A549 (cell line): ENCODE measurements around the gene TUNAR.

Source experiments
- BHLHE40 ChIP-seq: IDR thresholded peaks from 2 replicates; pipeline ENCODE4 v1.6.1; 2012; ENCODE audit warnings: low read depth, low read length, inconsistent platforms
- CEBPB ChIP-seq, 2 experiments: fragments of >200 bp in 1 of 2; sonication (Bioruptor Twin) in 1 of 2; formaldehyde crosslinking in 1 of 2; IDR thresholded peaks; 2 replicates each; pipeline ENCODE4 v1.6.1; 2012 to 2016
- EP300 ChIP-seq, 2 experiments: fragments of >200 bp; sonication (Bioruptor Twin); formaldehyde crosslinking; IDR thresholded peaks; 2 replicates in 1 of 2; 3 replicates in 1 of 2; pipeline ENCODE4 v1.6.1; 2016 to 2017
- ESRRA ChIP-seq: fragments of 150-350 bp; IDR thresholded peaks from 2 replicates; pipeline ENCODE4 v1.6.1; 2014; ENCODE audit warnings: mild to moderate bottlenecking, low read length, borderline replicate concordance
- JUN ChIP-seq, 2 experiments: fragments of >200 bp; sonication (Bioruptor Twin); formaldehyde crosslinking; IDR thresholded peaks; 2 replicates in 1 of 2; 3 replicates in 1 of 2; pipeline ENCODE4 v1.6.1; 2016 to 2017
- NR3C1 ChIP-seq: fragments of >200 bp; sonication (Bioruptor Twin); formaldehyde crosslinking; IDR thresholded peaks from 3 replicates; pipeline ENCODE4 v1.6.1; 2017
- PHF8 ChIP-seq: fragments of 200-600 bp; sonication (generic); IDR thresholded peaks from 2 replicates; pipeline ENCODE4 v1.6.1; 2016; ENCODE audit warnings: low read depth, mild to moderate bottlenecking, antibody characterized with exemption, moderate library complexity, borderline replicate concordance
- POLR2A ChIP-seq: IDR thresholded peaks from 2 replicates; pipeline ENCODE4 v1.6.1; 2012; ENCODE audit warnings: mild to moderate bottlenecking, low read length
- RAD21 ChIP-seq, 2 experiments: fragments of >200 bp in 1 of 2; sonication (Bioruptor Twin) in 1 of 2; formaldehyde crosslinking in 1 of 2; IDR thresholded peaks in 1 of 2; conservative IDR thresholded peaks in 1 of 2; 2 replicates in 1 of 2; 3 replicates in 1 of 2; pipeline ENCODE4 v1.6.1; 2012 to 2018; ENCODE audit warnings: inconsistent platforms in 1 of 2
- RFX5 ChIP-seq: fragments of 450-650 bp; IDR thresholded peaks from 2 replicates; pipeline ENCODE4 v1.7.1; 2014; ENCODE audit warnings: antibody characterized with exemption, mild to moderate bottlenecking, moderate library complexity
- RNF2 ChIP-seq: fragments of 200-600 bp; sonication (generic); IDR thresholded peaks from 2 replicates; pipeline ENCODE4 v1.6.1; 2016; ENCODE audit warnings: low read depth, mild to moderate bottlenecking, antibody characterized with exemption, moderate library complexity, borderline replicate concordance
- SREBF2 ChIP-seq: fragments of 450-650 bp; IDR thresholded peaks from 2 replicates; pipeline ENCODE4 v1.6.1; 2014; ENCODE audit warnings: mild to moderate bottlenecking, moderate library complexity
- ZSCAN20 ChIP-seq: fragments of 250-450 bp; sonication (Bioruptor Pico); IDR thresholded peaks from 2 replicates; pipeline ENCODE4 v1.8.0; 2022; ENCODE audit warnings: mild to moderate bottlenecking, moderate library complexity
- TF ChIP-seq, protein P1 (sequence below): fragments of >200 bp; sonication (Bioruptor Twin); formaldehyde crosslinking; IDR thresholded peaks from 3 replicates; pipeline ENCODE4 v1.5.1; 2016

DNA sequence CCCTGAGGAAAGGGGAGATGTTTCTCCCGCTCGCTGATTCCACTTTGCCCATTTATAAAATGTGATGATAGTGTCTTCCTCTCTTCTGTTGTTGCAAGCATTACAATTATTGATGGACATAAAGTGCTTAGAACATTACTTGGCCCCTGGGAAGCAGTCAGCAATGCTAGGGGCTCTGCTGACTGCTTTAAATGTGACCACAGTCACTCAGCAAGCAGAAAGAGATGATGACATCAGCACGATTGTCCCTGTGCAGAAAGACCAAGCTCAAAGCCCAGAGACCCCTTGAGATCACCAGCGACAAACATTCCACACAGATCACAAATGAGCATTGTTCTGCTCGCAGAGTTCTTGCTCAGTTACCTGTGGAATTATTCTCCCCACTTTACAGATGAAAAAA, 26.5 kb downstream of the TUNAR start:
- no peak for TF ChIP-seq POLR2A
- TF ChIP-seq ESRRA = no peak
- TF ChIP-seq, protein P1, sequence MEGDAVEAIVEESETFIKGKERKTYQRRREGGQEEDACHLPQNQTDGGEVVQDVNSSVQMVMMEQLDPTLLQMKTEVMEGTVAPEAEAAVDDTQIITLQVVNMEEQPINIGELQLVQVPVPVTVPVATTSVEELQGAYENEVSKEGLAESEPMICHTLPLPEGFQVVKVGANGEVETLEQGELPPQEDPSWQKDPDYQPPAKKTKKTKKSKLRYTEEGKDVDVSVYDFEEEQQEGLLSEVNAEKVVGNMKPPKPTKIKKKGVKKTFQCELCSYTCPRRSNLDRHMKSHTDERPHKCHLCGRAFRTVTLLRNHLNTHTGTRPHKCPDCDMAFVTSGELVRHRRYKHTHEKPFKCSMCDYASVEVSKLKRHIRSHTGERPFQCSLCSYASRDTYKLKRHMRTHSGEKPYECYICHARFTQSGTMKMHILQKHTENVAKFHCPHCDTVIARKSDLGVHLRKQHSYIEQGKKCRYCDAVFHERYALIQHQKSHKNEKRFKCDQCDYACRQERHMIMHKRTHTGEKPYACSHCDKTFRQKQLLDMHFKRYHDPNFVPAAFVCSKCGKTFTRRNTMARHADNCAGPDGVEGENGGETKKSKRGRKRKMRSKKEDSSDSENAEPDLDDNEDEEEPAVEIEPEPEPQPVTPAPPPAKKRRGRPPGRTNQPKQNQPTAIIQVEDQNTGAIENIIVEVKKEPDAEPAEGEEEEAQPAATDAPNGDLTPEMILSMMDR = no peak
- TF ChIP-seq RNF2 = no peak
- TF ChIP-seq PHF8 = no peak
- TF ChIP-seq NR3C1 = no peak
- TF ChIP-seq RFX5 = no peak
- TF ChIP-seq RAD21 (conservative IDR thresholded peaks at IDR 0.05 in 1 of 2, IDR thresholded peaks at IDR 0.05 in 1 of 2) = no peak
- no peak for TF ChIP-seq CEBPB (IDR thresholded peaks at IDR 0.05)
- no peak for TF ChIP-seq ZSCAN20
- no peak for TF ChIP-seq BHLHE40
- TF ChIP-seq SREBF2 = no peak
- TF ChIP-seq JUN (IDR thresholded peaks at IDR 0.05) = no peak
- no peak for TF ChIP-seq EP300 (IDR thresholded peaks at IDR 0.05)
